GM23338 (cell line): ENCODE results near the gene TMCO4. TPM values are rescaled to one million over a fixed set of nuclear protein-coding genes. Genes with fewer than 3 reads are reported as not detected.

ENCODE experiments used
- ATAC-seq: fragments of 200-7000 bp; cut with Tn5 transposase; 3 replicates; pipeline ENCODE4 v1.9.1; 2020
- DNase-seq: peaks from one replicate; pipeline ENCODE4 v3.0.0-alpha.2; 2015; ENCODE audit warnings: low spot score
- H2AFZ ChIP-seq: fragments of 200-600 bp; sonication (generic); 2 replicates; pipeline ENCODE4 v1.8.0; 2016; ENCODE audit warnings: antibody characterized with exemption, mild to moderate bottlenecking, moderate library complexity
- H3F3A ChIP-seq: fragments of 200-600 bp; sonication (generic); replicated peaks from 2 replicates; pipeline ENCODE4 v1.8.0; 2017; ENCODE audit warnings: antibody characterized with exemption, mixed run types, low read depth
- H3K27ac ChIP-seq: fragments of 200-600 bp; sonication (generic); 2 replicates; pipeline ENCODE4 v1.6.1; 2016; ENCODE audit warnings: low read depth
- H3K27me3 ChIP-seq: fragments of 200-600 bp; sonication (generic); 2 replicates; pipeline ENCODE4 v1.8.0; 2016; ENCODE audit warnings: mild to moderate bottlenecking, mixed run types, moderate library complexity; ENCODE audit not compliant: insufficient read depth
- H3K36me3 ChIP-seq: fragments of 200-600 bp; sonication (generic); 2 replicates; pipeline ENCODE4 v1.8.0; 2016; ENCODE audit warnings: mild to moderate bottlenecking; ENCODE audit not compliant: insufficient read depth
- H3K4me1 ChIP-seq: fragments of 200-600 bp; sonication (generic); 2 replicates; pipeline ENCODE4 v1.8.0; 2016; ENCODE audit warnings: mild to moderate bottlenecking, moderate library complexity; ENCODE audit not compliant: insufficient read depth
- H3K4me2 ChIP-seq: fragments of 200-600 bp; sonication (generic); 2 replicates; pipeline ENCODE4 v1.7.1; 2017; ENCODE audit warnings: mixed run types
- H3K4me3 ChIP-seq: fragments of 200-600 bp; sonication (generic); 2 replicates; pipeline ENCODE4 v1.6.1; 2016; ENCODE audit warnings: mixed run types
- H3K79me2 ChIP-seq: fragments of 200-600 bp; sonication (generic); replicated peaks from 2 replicates; pipeline ENCODE4 v1.8.0; 2017; ENCODE audit warnings: mild to moderate bottlenecking; ENCODE audit not compliant: insufficient read depth
- H3K9me2 ChIP-seq: fragments of 200-600 bp; sonication (generic); 2 replicates; pipeline ENCODE4 v1.8.0; 2017; ENCODE audit not compliant: insufficient read depth
- H4K20me1 ChIP-seq: fragments of 200-600 bp; sonication (generic); replicated peaks from 2 replicates; pipeline ENCODE4 v1.8.0; 2017; ENCODE audit warnings: mild to moderate bottlenecking; ENCODE audit not compliant: insufficient read depth
- H3K27ac Mint-ChIP-seq: 2 replicates; pipeline ENCODE4 v1.8.0; 2020; ENCODE audit warnings: inconsistent platforms, mild to moderate bottlenecking, moderate library complexity, mixed read lengths
- H3K27me3 Mint-ChIP-seq: 3 replicates; pipeline ENCODE4 v1.8.0; 2022; ENCODE audit warnings: low read depth, mild to moderate bottlenecking, moderate library complexity, mixed read lengths, inconsistent platforms; ENCODE audit not compliant: insufficient read depth, poor library complexity
- H3K36me3 Mint-ChIP-seq: 3 replicates; pipeline ENCODE4 v1.8.0; 2021; ENCODE audit warnings: low read depth, mild to moderate bottlenecking, inconsistent platforms, moderate library complexity, mixed read lengths
- H3K4me1 Mint-ChIP-seq: 3 replicates; pipeline ENCODE4 v1.8.0; 2020; ENCODE audit warnings: mild to moderate bottlenecking, inconsistent platforms, mixed read lengths
- H3K4me3 Mint-ChIP-seq: 3 replicates; pipeline ENCODE4 v1.8.0; 2021; ENCODE audit warnings: moderate library complexity, mild to moderate bottlenecking, inconsistent platforms, mixed read lengths
- H3K9me3 Mint-ChIP-seq: 3 replicates; pipeline ENCODE4 v1.8.0; 2020; ENCODE audit warnings: moderate library complexity, mild to moderate bottlenecking, inconsistent platforms, mixed read lengths
- CREB1 ChIP-seq: fragments of 250-450 bp; sonication (Bioruptor Pico); IDR thresholded peaks from 2 replicates; pipeline ENCODE4 v1.5.0; 2020; ENCODE audit warnings: low read depth, mild to moderate bottlenecking, moderate library complexity
- EZH2 ChIP-seq: fragments of 200-600 bp; sonication (generic); IDR thresholded peaks from one replicate; pipeline ENCODE4 v1.8.0; 2017; ENCODE audit warnings: antibody characterized with exemption, mild to moderate bottlenecking, low read depth; ENCODE audit not compliant: unreplicated experiment
- EZH2phosphoT487 ChIP-seq: fragments of 200-600 bp; sonication (generic); IDR thresholded peaks from one replicate; pipeline ENCODE4 v1.8.1; 2018; ENCODE audit warnings: antibody characterized with exemption; ENCODE audit not compliant: unreplicated experiment
- JUNB ChIP-seq: IDR thresholded peaks from one replicate; pipeline ENCODE4 v1.6.1; 2016; ENCODE audit warnings: antibody characterized with exemption; ENCODE audit not compliant: unreplicated experiment
- POLR2AphosphoS5 ChIP-seq: IDR thresholded peaks from 2 replicates; pipeline ENCODE4 v1.6.1; 2016; ENCODE audit warnings: antibody characterized with exemption, low read depth
- ZNF114 ChIP-seq: fragments of 250-450 bp; sonication (Bioruptor Pico); IDR thresholded peaks from 2 replicates; pipeline ENCODE4 v1.5.0; 2020; ENCODE audit warnings: mild to moderate bottlenecking, moderate library complexity
- polyA plus RNA-seq: library from polyadenylated mRNA; unstranded; fragments of >200 nt; fragmentation: Nextera tagmentation; extraction: Ambion mirVana; gene quantifications from 2 replicates; pipeline ENCODE4 v1.2.1, GENCODE V29; 2016
- total RNA-seq: library from RNA; depleted of rRNA; stranded (reverse); fragments of >200 nt; shearing (Covaris generic); gene quantifications from 2 replicates; pipeline ENCODE4 v1.2.3, GENCODE V29; 2014
- TF ChIP-seq, protein P1 (sequence below): fragments of 250-450 bp; sonication (Bioruptor Pico); IDR thresholded peaks from 2 replicates; pipeline ENCODE4 v1.5.0; 2020; ENCODE audit warnings: mild to moderate bottlenecking, moderate library complexity
- TF ChIP-seq, protein P2 (sequence below): IDR thresholded peaks from one replicate; pipeline ENCODE4 v1.6.1; 2018; ENCODE audit warnings: antibody characterized with exemption; ENCODE audit not compliant: unreplicated experiment

TMCO4 gene
- total and polyA plus RNA-seq, 2 experiments from 2014 or later, result 2.6 to 6.9 TPM

DNA sequence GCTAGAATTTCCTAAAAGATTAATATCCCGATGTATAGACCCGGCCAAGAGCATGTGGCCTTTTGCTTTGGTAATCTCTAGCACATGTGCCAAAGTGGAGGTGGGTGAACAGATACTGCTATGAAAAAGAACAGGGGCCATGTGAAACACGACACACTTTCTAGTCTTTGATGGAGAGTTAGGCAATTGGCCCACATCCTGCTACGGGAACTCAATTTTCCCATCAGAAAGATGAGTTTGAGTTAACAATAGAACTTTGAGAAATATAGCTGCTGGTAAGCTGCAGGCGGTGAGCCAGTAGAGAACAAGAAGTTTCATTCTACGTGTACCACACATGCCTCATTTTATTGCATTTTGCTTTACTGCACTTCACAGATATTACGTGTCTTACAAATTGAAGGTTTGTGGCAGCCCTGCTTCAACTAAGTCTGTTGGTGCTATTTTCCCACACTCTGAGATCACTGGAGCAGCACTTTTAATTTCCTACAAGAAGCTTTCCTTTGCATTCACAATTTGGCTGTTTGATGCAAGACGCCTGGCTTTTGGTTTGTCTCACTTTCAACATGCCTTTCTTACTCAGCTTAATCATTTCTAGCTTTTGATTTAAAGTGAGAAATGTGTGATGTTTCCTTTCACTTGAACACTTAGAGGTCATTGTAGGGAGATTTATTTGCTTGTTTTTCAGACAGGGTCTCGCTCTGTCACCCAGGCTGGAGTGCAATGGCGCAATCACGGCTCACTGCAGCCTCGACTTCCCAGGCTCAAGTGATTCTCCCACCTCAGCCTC is 88.7 kb downstream of the TMCO4 start:
- H3K27me3 Mint-ChIP-seq, result no peaks in the 10 kb centered on the region
- Histone ChIP-seq H2AFZ (no peak overlapping the region), H3K4me1 (no peaks in the 10 kb centered on the region), H3K79me2 (no peaks in the 10 kb centered on the region), H3K4me2 (no peak overlapping the region), H3K9me2 (no peaks in the 10 kb centered on the region), H3F3A (no peaks in the 10 kb centered on the region), H3K27ac (no peak overlapping the region), H3K4me3 (no peak overlapping the region), H3K36me3 (no peaks in the 10 kb centered on the region), H4K20me1 (no peaks in the 10 kb centered on the region), H3K27me3 (no peaks in the 10 kb centered on the region)
- ATAC-seq (no peak), DNase-seq (no peak)
- H3K27ac Mint-ChIP-seq, result no peak overlapping the region
- no peaks in the 10 kb centered on the region for H3K36me3 Mint-ChIP-seq
- peaks cover 10% of the 10 kb centered on the region for H3K4me1 Mint-ChIP-seq
- H3K4me3 Mint-ChIP-seq, result no peak overlapping the region
- no peaks in the 10 kb centered on the region for H3K9me3 Mint-ChIP-seq
- no peak for TF ChIP-seq ZNF114 (CRISPR knock-in tag)
- TF ChIP-seq POLR2AphosphoS5, result no peak
- TF ChIP-seq, protein P1, sequence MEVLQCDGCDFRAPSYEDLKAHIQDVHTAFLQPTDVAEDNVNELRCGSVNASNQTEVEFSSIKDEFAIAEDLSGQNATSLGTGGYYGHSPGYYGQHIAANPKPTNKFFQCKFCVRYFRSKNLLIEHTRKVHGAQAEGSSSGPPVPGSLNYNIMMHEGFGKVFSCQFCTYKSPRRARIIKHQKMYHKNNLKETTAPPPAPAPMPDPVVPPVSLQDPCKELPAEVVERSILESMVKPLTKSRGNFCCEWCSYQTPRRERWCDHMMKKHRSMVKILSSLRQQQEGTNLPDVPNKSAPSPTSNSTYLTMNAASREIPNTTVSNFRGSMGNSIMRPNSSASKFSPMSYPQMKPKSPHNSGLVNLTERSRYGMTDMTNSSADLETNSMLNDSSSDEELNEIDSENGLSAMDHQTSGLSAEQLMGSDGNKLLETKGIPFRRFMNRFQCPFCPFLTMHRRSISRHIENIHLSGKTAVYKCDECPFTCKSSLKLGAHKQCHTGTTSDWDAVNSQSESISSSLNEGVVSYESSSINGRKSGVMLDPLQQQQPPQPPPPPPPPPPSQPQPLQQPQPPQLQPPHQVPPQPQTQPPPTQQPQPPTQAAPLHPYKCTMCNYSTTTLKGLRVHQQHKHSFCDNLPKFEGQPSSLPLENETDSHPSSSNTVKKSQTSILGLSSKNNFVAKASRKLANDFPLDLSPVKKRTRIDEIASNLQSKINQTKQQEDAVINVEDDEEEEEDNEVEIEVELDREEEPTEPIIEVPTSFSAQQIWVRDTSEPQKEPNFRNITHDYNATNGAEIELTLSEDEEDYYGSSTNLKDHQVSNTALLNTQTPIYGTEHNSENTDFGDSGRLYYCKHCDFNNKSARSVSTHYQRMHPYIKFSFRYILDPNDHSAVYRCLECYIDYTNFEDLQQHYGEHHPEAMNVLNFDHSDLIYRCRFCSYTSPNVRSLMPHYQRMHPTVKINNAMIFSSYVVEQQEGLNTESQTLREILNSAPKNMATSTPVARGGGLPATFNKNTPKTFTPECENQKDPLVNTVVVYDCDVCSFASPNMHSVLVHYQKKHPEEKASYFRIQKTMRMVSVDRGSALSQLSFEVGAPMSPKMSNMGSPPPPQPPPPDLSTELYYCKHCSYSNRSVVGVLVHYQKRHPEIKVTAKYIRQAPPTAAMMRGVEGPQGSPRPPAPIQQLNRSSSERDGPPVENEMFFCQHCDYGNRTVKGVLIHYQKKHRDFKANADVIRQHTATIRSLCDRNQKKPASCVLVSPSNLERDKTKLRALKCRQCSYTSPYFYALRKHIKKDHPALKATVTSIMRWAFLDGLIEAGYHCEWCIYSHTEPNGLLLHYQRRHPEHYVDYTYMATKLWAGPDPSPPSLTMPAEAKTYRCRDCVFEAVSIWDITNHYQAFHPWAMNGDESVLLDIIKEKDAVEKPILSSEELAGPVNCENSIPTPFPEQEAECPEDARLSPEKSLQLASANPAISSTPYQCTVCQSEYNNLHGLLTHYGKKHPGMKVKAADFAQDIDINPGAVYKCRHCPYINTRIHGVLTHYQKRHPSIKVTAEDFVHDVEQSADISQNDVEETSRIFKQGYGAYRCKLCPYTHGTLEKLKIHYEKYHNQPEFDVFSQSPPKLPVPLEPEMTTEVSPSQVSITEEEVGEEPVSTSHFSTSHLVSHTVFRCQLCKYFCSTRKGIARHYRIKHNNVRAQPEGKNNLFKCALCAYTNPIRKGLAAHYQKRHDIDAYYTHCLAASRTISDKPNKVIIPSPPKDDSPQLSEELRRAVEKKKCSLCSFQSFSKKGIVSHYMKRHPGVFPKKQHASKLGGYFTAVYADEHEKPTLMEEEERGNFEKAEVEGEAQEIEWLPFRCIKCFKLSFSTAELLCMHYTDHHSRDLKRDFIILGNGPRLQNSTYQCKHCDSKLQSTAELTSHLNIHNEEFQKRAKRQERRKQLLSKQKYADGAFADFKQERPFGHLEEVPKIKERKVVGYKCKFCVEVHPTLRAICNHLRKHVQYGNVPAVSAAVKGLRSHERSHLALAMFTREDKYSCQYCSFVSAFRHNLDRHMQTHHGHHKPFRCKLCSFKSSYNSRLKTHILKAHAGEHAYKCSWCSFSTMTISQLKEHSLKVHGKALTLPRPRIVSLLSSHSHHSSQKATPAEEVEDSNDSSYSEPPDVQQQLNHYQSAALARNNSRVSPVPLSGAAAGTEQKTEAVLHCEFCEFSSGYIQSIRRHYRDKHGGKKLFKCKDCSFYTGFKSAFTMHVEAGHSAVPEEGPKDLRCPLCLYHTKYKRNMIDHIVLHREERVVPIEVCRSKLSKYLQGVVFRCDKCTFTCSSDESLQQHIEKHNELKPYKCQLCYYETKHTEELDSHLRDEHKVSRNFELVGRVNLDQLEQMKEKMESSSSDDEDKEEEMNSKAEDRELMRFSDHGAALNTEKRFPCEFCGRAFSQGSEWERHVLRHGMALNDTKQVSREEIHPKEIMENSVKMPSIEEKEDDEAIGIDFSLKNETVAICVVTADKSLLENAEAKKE (CRISPR knock-in tag), result no peak
- no peak for TF ChIP-seq CREB1 (CRISPR knock-in tag)
- TF ChIP-seq EZH2, result no peak
- no peak for TF ChIP-seq EZH2phosphoT487
- TF ChIP-seq, protein P2, sequence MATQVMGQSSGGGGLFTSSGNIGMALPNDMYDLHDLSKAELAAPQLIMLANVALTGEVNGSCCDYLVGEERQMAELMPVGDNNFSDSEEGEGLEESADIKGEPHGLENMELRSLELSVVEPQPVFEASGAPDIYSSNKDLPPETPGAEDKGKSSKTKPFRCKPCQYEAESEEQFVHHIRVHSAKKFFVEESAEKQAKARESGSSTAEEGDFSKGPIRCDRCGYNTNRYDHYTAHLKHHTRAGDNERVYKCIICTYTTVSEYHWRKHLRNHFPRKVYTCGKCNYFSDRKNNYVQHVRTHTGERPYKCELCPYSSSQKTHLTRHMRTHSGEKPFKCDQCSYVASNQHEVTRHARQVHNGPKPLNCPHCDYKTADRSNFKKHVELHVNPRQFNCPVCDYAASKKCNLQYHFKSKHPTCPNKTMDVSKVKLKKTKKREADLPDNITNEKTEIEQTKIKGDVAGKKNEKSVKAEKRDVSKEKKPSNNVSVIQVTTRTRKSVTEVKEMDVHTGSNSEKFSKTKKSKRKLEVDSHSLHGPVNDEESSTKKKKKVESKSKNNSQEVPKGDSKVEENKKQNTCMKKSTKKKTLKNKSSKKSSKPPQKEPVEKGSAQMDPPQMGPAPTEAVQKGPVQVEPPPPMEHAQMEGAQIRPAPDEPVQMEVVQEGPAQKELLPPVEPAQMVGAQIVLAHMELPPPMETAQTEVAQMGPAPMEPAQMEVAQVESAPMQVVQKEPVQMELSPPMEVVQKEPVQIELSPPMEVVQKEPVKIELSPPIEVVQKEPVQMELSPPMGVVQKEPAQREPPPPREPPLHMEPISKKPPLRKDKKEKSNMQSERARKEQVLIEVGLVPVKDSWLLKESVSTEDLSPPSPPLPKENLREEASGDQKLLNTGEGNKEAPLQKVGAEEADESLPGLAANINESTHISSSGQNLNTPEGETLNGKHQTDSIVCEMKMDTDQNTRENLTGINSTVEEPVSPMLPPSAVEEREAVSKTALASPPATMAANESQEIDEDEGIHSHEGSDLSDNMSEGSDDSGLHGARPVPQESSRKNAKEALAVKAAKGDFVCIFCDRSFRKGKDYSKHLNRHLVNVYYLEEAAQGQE, result no peak
- no peak for TF ChIP-seq JUNB
